ENCODE results near the gene ARL15. TPM values are rescaled to one million over a fixed set of nuclear protein-coding genes. Genes with fewer than 3 reads are reported as not detected.

ARL15 gene
- total RNA-seq, 1 experiment from 2014 or later = 0.50 TPM

- H3F3A ChIP-seq (ENCODE audit: insufficient read depth, low read depth) = no peaks in the 10 kb centered on the region
- H3K27me3 ChIP-seq (ENCODE audit: insufficient read depth, low read depth) = no peaks in the 10 kb centered on the region
- intact Hi-C loops (cut with micrococcal nuclease; ENCODE audit: unreplicated experiment) = no loop called here
- no peak overlapping the region for H2AFZ ChIP-seq
- H3K79me2 ChIP-seq (ENCODE audit: low read depth) = no peaks in the 10 kb centered on the region
- H3K27ac ChIP-seq = no peak overlapping the region
- no peak overlapping the region for H3K4me2 ChIP-seq
- no peaks in the 10 kb centered on the region for H3K36me3 ChIP-seq (ENCODE audit: low read depth)
- no peaks in the 10 kb centered on the region for H3K9me3 ChIP-seq (ENCODE audit: insufficient read depth, low read depth)
- BruUV-seq (replicated peaks) = no TSS peak
- H3K9me2 ChIP-seq (ENCODE audit: insufficient read depth) = no peaks in the 10 kb centered on the region; the same call in 1 of the 2 replicates
- DNase-seq = no peak
- no peaks in the 10 kb centered on the region for H3K4me1 ChIP-seq (replicated peaks; ENCODE audit: insufficient read depth)
- TF ChIP-seq EZH2 (IDR thresholded peaks at IDR 0.05; ENCODE audit: low read depth) (no peak), CTCF (conservative IDR thresholded peaks at IDR 0.05) (no peak)
- CTCF ChIA-PET = no interaction called here
- no peaks in the 10 kb centered on the region for H4K20me1 ChIP-seq (ENCODE audit: insufficient read depth)
- POLR2A ChIA-PET (ENCODE audit: unreplicated experiment) = interaction anchor here (0.7 kb wide), 1 partner anchor 95 kb away, joined by 4 read pairs; no protein-coding TSS in a partner anchor
- H3K4me3 ChIP-seq = no peak overlapping the region
Measured at GRCh38 chr5:54206580-54207229, 103.7 kb downstream of the ARL15 start.

DNA sequence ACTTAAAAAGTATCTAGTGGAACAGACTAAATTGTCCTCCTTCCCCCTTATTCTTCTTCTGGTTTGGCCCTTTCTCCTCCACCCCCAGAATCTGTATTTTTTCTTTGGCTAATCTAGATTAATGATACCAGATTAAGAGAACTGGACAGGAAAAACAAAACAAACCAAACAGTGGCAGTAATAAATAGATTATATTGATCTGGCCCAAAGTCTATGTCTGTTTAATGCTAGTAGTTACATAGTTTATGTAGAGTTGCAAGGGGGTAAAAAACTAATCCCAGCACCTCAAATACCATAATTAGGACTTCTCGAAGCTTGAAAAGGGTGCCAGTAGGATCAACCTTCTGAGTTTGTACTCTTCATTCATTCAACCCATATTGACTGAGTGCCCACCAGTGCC, 104.5 kb downstream of the ARL15 start:
- DNase-seq = no peak
- no peak for TF ChIP-seq CTCF (conservative IDR thresholded peaks at IDR 0.05)
- no peak for TF ChIP-seq EZH2 (IDR thresholded peaks at IDR 0.05; ENCODE audit: low read depth)
- intact Hi-C loops (cut with micrococcal nuclease; ENCODE audit: unreplicated experiment) = no loop called here
- POLR2A ChIA-PET (ENCODE audit: unreplicated experiment) = no interaction called here
- Histone ChIP-seq H4K20me1 (ENCODE audit: insufficient read depth) (no peaks in the 10 kb centered on the region), H3K36me3 (ENCODE audit: low read depth) (no peaks in the 10 kb centered on the region), H3K9me2 (ENCODE audit: insufficient read depth) (no peaks in the 10 kb centered on the region; the same call in 1 of the 2 replicates), H3K4me3 (no peak overlapping the region), H2AFZ (no peak overlapping the region), H3K4me2 (no peak overlapping the region), H3K9me3 (ENCODE audit: insufficient read depth, low read depth) (no peaks in the 10 kb centered on the region), H3K27me3 (ENCODE audit: insufficient read depth, low read depth) (no peaks in the 10 kb centered on the region), H3K27ac (no peak overlapping the region), H3K4me1 (replicated peaks; ENCODE audit: insufficient read depth) (no peaks in the 10 kb centered on the region), H3K79me2 (ENCODE audit: low read depth) (no peaks in the 10 kb centered on the region), H3F3A (ENCODE audit: insufficient read depth, low read depth) (no peaks in the 10 kb centered on the region)
- no TSS peak for BruUV-seq (replicated peaks)
- CTCF ChIA-PET = no interaction called here

DNA sequence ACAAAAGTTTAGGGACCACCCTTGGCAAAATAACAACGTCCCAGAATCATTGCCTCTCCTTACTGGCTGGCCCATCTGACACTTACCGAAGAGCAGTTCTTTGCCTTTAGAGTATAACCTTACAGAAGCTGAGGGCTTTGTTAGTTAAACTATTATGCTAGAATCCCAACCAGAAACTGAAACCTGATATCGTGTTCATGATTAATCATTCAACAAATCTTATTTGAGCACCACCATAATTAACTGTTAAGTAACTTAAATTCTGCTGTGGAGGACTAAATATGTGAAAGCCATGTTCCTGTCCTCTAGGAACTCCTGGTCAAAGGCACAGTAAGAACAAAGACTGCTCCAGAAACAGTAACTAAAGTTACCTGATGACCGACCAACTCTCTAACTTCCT, 104.9 kb downstream of the ARL15 start:
- ChIA-PET CTCF (no interaction called here), POLR2A (ENCODE audit: unreplicated experiment) (no interaction called here)
- no peak overlapping the region for H3K4me3 ChIP-seq
- no peaks in the 10 kb centered on the region for H3K79me2 ChIP-seq (ENCODE audit: low read depth)
- H3F3A ChIP-seq (ENCODE audit: insufficient read depth, low read depth) = no peaks in the 10 kb centered on the region
- H3K27ac ChIP-seq = no peak overlapping the region
- no peak overlapping the region for H2AFZ ChIP-seq
- H3K9me3 ChIP-seq (ENCODE audit: insufficient read depth, low read depth) = no peaks in the 10 kb centered on the region; the same call in 1 of the 2 replicates
- H3K27me3 ChIP-seq (ENCODE audit: insufficient read depth, low read depth) = no peaks in the 10 kb centered on the region
- no peak for TF ChIP-seq CTCF (conservative IDR thresholded peaks at IDR 0.05)
- no peak for TF ChIP-seq EZH2 (IDR thresholded peaks at IDR 0.05; ENCODE audit: low read depth)
- H3K4me2 ChIP-seq = no peak overlapping the region
- no peaks in the 10 kb centered on the region for H4K20me1 ChIP-seq (ENCODE audit: insufficient read depth)
- BruUV-seq (replicated peaks) = no TSS peak
- no peaks in the 10 kb centered on the region for H3K4me1 ChIP-seq (replicated peaks; ENCODE audit: insufficient read depth)
- intact Hi-C loops (cut with micrococcal nuclease; ENCODE audit: unreplicated experiment) = no loop called here
- no peaks in the 10 kb centered on the region; the same call in 1 of the 2 replicates for H3K9me2 ChIP-seq (ENCODE audit: insufficient read depth)
- DNase-seq = no peak
- no peaks in the 10 kb centered on the region for H3K36me3 ChIP-seq (ENCODE audit: low read depth)
